HG03175 (cell line): ENCODE results near the gene ADGRG3.

ENCODE experiments used
- ATAC-seq: cut with Tn5 transposase; IDR thresholded peaks from one replicate; pipeline ENCODE4 v1.9.1; 2021; ENCODE audit warnings: mild to moderate bottlenecking, moderate library complexity; ENCODE audit not compliant: unreplicated experiment

Gene ADGRG3

GRCh38 chr16:57679767-57680482, 11.8 kb downstream of the ADGRG3 start:
- ATAC-seq = no peak

DNA sequence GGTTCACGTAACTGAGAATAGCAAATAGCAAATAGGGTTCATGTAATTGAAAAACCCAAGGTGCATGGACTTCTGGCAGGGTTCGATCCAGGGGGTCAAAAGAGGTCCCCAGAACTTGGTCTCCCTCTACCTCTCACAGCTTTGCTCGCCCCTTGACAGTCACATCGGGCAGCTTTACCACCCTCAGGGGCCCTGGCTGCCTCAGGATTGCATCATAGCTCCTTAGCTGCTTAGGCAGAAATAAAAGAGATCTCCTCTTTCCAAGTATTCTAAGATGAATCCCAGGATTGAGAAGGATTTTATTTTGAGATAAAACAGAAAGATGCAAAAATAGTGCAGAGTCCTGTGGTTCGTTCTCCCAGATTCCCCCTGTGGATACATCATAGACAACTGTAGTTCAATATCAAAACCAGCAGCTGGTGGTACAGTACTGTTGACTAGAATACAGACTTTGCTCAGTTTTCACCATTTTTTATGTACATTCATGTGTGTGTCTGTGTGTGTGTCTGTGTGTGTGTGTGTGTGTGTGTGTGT, 12.8 kb downstream of the ADGRG3 start:
- no peak for ATAC-seq

DNA sequence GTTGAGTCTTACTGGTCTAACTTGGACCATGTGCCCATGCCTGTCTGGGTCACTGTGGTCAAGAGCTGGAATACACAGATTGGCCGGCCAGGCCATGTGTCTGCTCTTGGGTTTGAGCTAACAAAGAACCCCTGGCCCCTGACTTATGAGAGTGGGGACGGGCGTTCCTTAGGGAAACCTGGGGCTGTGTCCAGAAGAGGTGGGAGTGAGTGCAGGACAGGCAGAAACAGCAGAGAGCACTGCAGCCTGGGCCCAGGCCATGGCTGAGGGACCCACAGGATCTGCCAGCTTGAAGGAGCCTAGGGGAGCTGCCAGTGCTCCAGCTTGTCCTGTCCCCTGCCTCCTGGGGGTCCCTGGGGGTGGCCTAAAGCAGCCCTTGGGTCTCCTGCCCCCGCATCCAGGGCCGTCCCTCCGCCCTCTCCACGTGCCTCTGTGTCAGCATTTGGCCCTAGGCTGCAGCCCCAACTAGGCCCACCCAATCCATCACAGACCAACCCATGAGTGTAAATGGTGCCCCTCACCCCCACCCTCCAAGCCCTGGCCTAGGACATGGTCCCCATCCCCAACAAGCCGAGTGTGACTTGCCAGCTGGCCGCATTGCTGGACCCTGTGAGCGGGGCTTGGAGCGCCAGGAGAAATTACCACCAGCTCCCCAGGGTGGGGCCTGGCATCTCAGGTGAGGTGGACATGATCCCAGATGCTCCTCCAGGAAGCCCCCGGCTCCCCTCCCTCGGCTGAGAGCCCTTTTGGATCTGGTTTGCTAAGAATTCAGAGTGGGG, 14.0 kb downstream of the ADGRG3 start:
- ATAC-seq = no peak

GRCh38 chr16:57682809-57683635, 14.9 kb downstream of the ADGRG3 start:
- ATAC-seq = no peak

DNA sequence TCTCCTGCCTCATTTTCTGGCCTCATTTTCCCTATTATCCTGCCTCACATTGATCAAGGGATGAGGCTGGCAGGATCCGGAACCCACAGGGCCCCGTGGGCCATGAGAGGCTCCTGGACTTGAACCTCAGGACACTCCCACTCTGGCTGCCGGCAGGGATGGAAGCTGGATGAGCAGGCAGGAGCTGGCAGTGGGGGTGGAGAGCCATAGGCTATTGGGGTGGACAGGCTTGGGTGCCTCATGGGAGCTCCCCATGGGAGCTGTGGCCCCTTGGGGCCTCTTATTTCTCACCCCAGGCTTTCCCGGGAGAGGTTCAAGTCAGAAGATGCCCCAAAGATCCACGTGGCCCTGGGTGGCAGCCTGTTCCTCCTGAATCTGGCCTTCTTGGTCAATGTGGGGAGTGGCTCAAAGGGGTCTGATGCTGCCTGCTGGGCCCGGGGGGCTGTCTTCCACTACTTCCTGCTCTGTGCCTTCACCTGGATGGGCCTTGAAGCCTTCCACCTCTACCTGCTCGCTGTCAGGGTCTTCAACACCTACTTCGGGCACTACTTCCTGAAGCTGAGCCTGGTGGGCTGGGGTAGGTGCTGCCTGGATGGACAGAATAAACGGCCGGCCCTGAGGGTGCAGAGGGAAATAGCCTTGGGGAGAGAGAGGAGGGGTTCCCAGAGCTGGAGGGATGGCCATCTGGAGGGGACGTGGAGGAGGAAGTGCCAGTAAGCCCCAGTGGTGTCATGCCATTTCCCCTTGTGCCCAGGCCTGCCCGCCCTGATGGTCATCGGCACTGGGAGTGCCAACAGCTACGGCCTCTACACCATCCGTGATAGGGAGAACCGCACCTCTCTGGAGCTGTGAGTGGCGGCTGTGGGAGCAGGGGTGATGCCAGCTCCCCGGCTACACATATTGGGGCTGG, 15.8 kb downstream of the ADGRG3 start:
- ATAC-seq = no peak

GRCh38 chr16:57684626-57685358, 16.7 kb downstream of the ADGRG3 start:
- ATAC-seq = no peak

DNA sequence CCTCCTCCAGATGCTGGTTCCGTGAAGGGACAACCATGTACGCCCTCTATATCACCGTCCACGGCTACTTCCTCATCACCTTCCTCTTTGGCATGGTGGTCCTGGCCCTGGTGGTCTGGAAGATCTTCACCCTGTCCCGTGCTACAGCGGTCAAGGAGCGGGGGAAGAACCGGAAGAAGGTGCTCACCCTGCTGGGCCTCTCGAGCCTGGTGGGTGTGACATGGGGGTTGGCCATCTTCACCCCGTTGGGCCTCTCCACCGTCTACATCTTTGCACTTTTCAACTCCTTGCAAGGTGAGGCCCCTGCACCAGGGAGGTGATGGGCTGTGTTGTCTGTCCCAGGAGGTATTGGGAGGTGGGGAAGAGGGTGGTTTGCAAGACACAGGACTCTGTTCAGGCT, 17.5 kb downstream of the ADGRG3 start:
- ATAC-seq = no peak

DNA sequence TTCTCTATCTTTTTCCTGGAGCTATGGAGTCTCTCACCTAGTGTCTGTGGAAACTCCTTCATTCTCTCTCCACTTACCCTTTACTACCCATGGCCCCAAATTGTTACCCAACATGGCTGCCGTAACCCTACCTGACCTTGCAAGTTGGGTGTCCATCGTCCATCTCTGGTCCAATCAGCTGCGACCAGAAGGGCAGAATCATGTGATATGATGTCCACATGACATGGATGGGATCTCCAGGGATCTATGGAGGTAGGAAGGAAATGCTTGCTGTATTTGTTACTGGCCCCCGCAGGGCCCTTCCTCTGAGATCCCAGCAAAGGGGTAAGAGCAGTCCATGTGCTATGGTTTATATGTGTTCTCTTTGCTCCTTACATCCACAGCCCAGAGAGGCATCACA, 18.5 kb downstream of the ADGRG3 start:
- no peak for ATAC-seq

- ATAC-seq = no peak
These were observed 19.3 kb downstream of the ADGRG3 start for GRCh38 chr16:57687363-57687929.

DNA sequence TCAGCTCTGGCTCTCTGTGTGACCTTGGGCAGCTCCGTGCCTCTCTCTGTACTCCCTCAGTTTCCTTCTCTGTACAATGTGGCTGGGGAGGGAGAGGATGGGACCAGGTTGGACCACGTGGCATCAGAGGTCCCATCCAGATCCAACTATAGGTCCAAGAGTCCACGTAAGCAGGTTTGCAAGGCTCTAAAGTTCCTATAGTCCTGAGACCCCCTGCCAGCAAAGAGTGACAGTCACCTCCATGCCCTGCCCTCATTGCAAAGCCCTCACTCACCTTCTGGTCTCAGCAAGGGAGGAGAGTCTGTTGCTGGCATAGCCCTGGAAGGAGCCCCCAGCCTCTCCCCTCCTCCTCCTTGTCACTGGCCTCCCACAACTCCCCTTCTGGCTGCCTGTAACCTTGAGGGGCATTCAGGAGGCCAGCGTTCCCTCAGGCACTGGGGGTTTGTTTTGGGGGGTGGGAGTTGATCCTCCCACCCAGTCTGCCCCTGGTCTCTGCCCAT, 20.4 kb downstream of the ADGRG3 start:
- no peak for ATAC-seq

- no peak for ATAC-seq
These were observed 21.1 kb downstream of the ADGRG3 start for GRCh38 chr16:57688987-57689761.

- ATAC-seq = peak; percentile 59
These were observed 21.9 kb downstream of the ADGRG3 start for GRCh38 chr16:57689762-57690558.

GRCh38 chr16:57690782-57691471, 22.8 kb downstream of the ADGRG3 start:
- no peak for ATAC-seq

- no peak for ATAC-seq
These were observed 24.5 kb downstream of the ADGRG3 start for GRCh38 chr16:57692636-57693035.

DNA sequence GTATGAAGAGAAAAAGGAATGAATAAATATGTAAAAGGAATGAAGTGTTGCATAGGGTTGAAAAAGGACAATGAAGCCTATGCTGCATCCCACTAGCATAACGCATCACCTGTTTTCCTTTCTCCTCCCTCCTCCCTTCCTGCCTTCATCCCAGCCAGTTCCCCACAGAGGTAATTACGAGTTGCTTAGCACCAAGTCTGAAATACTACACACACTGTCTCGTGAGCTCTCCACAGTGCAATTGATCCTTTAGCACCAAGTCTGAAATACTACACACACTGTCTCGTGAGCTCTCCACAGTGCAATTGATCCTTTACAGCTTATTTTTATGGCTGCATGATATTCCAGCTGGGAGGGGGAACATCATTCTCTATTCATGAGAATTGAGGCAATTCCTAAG, 25.4 kb downstream of the ADGRG3 start:
- ATAC-seq = no peak

DNA sequence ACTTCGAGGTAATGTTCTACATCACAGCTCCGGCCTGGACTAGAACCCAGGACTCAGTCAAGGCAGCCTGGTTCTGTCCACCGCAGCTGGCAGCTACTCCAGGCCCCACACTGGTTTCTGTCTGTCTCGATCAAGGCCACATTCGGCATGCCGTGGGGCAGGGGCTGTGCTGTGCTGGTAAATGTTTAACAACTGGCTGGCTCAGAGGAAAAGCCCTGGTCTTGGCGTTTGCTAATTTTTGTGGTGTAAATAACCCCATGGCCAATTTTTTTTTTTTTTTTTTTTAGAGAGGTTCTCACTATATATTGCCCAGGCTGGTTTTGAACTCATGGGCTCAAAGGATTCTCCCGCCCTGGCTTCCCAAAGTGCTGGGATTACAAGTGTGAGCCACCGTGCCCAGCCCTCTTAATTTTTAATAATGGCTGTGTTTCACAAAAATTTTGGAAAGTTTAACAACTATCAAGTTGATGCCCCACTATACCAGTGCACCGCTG, 26.2 kb downstream of the ADGRG3 start:
- no peak for ATAC-seq
